ENCODE measurements around the gene YDJC.
A peak's percentile ranks its signal among the peaks of the same experiment; 100 is the strongest.
"Not testable (repeated sequence)": the region's sequence is repeated elsewhere in the genome, so short reads cannot be mapped to it uniquely, and the experiment has no call there.

Gene YDJC, protein sequence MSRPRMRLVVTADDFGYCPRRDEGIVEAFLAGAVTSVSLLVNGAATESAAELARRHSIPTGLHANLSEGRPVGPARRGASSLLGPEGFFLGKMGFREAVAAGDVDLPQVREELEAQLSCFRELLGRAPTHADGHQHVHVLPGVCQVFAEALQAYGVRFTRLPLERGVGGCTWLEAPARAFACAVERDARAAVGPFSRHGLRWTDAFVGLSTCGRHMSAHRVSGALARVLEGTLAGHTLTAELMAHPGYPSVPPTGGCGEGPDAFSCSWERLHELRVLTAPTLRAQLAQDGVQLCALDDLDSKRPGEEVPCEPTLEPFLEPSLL

DNA sequence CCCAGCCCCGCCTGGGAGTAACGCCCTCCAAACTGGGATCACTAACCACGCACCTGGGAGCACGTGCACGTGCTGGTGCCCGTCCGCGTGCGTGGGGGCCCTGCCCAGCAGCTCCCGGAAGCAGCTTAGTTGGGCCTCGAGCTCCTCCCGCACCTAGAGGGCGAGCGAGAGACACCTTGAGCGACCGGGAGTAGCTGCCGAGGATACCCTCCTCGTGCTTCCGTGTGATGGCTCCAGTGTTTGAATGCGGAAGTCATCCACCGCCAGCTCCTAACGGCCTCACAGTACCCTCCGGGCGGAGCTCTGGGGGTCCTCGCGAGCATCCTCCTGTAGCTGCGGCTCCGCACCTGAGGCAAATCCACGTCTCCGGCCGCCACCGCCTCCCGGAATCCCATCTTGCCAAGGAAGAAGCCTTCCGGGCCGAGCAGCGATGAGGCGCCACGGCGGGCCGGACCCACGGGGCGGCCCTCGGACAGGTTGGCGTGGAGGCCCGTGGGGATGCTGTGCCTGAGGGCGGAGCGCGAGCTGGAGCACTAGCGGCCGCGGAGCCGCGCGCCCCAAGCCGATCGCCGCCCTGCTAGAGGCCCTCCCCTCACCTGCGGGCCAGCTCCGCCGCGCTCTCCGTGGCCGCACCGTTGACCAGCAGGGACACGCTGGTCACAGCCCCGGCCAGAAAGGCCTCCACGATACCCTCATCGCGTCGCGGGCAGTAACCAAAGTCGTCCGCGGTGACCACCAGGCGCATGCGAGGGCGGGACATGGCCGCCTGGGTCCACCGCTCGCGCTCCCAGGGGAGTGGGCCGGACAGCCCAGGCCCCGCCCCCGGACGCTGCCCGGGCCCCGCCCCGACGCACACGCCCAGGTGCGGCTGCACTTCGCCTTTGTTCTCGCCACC is at the start of gene YDJC:
Gene YDJC, minus strand, starts transcription at position 768 of the 895 bp plus-strand sequence. Its CDS starts 8 bp downstream, at position 760.
- peak; percentile 97 for DNase-seq

DNA sequence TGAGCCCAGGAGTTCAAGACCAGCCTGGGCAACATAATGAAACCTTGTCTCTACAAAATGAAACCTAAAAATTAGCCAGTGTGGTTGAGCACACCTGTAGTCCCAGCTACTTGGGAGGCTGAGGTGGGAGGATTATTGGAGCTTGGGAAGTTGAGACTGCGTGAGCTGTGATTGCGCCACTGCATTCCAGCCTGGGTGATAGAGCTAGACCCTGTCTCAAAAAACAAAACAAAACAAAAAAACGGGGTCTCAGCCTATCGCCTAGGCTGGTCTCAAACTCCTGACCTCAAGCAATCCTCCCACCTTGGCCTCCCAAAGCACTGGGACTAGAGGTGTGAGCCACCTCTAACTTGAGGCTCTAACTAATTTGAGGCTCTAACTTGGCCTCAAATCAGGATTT is 49.6 kb upstream of the YDJC start:
- no peak for DNase-seq

DNA sequence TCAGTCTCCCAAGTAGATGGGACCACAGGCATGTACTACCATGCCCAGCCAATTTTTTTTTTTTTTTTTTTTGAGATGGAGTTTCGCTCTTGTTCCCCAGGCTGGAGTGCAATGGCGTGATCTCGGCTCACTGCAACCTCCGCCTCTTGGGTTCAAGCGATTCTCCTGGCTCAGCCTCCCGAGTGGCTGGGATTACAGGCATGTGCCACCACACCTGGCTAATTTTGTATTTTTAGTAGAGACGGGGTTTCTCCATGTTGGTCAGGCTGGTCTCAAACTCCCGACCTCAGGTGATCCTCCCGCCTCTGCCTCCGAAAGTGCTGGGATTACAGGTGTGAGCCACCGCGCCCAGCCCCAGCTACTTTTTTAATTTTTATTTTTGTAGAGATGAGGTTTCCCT is 49.0 kb upstream of the YDJC start:
- DNase-seq: not testable (repeated sequence)

DNA sequence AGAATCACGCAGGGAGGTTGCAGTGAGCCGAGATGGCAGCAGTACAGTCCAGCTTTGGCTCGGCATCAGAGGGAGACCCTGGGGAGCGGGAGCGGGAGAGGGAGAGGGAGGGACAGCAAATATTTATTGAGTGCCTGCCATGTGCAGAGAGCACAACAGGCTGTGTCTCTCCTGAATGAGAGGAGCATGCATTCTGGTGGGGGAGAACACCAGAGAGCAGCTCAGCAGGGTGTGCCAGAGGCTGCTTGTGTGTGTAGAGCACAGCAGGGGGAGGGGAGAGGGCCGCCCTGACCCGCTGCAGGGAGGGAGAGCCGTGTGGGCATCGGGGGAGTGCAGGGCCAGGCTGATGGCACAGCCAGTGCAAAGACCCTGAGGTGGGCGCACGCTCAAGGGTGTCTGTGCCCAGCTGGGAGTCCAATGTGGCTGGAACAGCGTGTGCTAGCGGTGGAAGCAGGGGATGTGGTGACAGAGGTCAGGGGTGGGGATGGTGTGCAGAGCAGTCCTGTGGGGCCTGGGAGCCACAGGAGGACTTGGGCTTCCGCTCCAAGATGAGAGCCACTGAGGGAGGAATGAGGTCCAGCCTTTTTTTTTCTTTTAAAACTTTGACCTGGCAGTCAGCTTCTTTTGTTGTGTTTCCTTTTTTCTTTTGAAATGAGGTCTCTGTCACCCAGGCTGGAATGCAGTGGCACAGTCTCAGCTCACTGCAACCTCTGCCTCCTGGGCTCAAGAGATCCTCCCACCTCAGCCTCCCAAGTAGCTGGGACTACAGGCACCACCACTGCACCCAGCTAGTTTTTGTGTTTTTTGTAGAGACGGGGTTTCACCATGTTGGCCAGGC is 48.0 kb upstream of the YDJC start:
- DNase-seq: no peak

DNA sequence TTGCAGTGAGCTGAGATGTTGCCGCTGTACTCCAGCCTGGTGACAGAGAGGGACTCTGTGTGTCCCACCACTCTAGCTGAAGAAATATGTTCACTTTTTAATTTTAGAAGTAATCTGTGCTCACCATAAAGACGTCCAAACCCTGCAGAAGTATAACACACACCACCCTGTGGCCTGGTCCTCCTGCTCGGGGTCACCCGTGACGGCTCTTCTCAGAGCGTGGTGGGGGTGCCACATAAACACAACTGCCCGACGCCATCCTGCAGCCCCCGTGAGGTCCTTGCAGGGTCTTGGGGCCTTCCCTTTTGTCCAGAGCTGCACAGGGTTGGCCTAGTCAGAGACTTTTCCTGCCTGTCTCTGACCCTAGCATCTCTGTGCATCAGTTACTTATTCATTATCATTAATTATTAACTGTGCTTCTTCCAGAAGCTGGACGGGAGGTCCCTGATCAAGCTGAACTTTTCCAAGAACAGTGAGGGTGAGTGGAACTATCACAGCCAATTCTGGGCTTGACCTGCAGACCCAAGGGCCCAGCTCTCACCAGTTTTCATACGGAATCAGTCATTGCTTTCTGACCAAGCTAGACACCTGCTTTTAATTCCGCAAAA is 44.9 kb upstream of the YDJC start:
- no peak for DNase-seq

DNA sequence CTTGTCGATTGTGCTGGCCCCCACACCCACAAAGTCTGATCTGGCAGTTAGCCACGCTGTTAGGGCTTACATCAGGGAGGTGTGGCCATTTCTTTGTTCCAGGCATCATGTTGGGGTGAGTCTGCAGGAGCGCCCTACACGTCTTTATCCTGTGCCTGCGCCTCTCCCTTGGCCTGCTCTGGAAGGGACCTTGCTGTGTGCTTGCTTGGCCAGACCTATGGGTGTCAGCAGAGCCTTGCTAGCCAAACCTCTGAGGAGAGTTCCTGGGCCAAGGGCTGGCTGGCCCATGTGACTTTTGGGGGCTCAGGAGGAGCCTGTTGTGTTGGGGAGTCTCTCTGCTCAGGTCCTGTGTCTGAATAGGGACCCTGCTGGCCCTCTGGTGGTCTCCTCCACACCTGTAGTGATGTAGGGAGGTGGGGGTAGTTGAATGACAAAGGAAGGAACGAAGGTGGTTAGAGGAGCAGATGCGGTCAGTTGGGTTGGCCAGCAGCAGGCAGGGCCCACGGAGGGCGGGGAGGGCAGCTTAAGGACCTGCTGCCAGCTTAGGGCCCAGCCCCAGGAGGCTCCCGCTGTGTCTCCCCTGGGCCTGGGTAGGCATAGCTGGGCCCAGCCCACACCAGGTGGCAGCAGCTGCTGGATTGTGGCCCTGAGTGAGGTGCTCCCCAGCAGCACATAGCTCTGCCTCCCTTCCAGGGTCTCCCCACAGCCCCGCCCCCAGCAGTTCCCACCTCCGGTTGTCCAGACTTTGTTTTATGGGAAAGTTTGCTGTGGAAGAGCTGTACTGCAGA is 43.9 kb upstream of the YDJC start:
- DNase-seq: no peak

DNA sequence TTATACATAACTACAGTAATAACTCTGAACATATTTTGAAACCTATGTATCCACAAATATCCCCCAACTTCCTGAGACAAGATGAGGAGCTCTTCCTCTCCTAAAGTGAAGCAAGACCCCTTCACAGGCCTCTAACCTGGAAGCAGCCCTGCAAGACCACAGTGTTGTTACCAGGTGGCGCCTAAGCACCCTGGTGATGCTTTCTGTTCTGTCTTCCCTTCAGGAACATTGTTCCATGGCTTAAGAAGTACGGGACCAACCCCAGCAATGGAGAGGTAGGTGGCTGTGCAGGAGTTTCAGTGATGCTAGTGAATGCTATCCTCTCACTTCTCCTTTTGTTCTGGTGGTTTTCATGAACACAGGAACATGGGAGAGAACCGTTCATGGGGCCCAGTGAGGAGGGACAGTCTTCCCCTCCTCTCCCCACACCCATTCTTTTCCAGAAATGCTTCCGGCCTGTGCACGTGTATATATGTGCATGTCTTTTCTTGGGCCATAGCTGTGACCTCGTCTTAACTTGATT is 42.3 kb upstream of the YDJC start:
- DNase-seq: no peak

DNA sequence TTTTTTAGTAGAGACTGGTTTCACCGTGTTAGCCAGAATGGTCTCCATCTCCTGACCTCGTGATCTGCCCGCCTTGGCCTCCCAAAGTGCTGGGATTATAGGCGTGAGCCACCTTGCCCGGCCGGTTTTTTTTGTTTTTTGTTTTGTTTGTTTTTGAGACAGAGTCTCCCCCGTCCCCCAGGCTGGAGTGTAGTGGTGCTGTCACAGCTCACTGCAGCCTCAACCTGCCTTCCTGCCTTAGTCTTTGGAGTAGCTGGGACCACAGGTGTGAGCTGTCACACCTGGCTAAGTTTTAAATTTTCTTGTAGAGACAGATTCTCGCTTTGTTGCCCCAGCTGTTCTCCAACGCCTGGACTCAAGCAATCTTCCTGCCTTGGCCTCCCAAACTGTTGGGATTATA is 39.2 kb upstream of the YDJC start:
- DNase-seq: no peak

DNA sequence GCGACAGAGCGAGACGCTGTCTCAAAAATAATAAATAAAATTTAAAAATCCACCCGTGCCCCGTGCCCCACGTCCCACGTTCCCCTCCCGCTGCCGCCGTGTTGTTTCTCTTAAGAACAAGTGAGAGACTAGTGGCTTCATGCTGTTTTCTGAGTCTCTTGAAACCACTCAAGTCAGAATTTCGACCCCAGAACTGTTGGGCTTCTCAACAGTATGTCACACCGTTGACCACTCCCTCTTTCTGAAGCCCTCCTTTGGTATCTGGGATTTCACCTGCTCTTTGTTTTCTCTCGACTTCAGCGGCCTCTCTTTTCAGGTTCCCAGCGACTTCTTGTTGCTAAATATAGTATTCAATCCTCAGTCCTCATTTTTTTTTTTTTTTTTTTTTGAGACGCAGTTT is 37.0 kb upstream of the YDJC start:
- DNase-seq: no peak

DNA sequence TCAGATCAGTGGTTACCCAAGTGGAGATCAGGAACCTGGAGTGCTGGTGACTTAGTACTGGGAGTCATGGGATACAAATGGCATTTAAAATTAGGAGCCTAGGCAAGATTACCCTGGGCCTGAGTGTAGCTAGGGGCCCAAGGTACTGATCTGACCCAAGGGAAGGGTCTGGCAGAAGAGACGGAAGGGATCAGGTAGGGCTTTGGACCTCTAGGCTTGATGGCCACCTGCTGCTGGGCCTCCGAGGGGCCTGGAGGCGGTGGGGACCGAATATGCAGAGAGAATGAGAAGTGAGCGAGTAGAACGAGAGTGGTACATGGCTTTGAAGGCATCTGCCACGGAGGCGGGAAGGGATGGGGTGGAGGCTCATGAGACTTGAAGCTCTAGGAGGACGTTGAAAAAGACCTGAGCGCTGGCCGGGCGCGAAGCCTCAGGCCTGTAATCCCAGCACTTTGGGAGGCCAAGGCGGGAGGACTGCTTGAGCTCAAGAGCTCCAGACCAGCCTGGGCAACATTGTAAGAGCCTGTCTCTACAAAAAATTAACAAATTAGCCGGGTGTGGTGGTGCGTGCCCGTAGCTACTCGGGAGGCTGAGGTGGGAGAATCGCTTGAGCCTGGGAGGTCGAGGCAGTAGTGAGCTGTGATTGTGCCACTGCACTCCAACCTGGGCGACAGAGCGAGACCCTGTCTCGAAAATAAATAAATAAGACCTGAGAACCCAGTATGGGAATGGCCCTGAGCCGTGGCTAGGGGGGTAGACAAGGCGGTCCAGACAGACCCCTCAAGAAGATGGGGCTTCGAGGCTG is 35.4 kb upstream of the YDJC start:
- DNase-seq: no peak

DNA sequence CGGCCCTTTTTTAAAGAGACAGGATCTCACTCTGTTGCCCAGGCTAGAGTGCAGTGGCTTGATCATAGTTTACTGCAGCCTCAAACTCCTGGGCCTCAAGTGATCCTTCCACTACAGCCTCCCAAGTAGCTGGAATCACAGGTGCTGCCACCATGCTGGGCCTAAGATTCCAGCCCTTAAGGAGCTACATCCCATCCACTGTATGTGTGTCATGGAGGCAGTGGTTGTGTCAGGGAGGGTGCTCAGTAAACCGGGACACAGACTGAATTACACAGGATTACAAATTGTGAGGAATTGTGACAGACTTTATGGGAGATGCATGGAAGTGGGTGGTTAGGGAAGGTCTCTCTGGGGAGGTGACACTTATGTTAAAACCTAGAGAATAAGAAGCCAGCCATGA is 33.9 kb upstream of the YDJC start:
- DNase-seq: no peak

DNA sequence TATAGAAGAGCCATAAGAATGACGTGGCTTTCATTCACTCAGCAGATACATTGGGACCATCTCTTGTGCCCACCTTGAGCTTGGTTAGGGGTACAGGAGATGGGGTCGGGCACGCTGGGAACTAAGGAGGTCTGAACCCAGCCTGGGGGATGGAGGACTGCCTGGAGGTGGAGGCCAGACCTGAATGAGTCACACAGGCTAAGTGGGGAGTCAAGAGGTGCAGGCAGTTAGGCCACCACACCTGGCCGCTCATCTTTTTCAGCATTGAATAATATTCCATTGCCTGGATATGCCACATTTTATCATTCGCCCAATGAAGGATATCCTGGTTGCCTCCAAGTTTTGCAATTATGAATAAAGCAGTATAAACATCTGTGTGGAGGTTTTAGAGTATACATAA is 32.2 kb upstream of the YDJC start:
- no peak for DNase-seq

DNA sequence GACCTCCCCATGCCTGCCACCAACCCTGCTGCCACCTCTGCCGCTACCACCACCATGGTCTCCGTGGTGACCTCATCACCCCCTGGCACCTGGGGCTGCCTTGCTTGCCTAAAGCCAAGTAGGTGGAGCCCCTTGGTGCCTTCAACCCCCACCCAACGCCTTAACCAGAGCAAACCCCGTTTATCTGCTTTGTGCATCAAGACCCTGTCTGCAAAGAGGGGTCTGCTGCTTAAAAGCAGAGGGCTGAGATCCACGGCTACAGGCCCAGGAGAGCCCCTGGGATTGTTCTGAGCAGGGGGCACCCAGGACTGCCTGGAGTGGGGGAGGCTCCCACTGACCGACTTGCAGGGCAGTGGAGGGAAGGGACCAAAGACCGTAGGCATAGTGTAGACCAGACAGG is 31.1 kb upstream of the YDJC start:
- DNase-seq: no peak

DNA sequence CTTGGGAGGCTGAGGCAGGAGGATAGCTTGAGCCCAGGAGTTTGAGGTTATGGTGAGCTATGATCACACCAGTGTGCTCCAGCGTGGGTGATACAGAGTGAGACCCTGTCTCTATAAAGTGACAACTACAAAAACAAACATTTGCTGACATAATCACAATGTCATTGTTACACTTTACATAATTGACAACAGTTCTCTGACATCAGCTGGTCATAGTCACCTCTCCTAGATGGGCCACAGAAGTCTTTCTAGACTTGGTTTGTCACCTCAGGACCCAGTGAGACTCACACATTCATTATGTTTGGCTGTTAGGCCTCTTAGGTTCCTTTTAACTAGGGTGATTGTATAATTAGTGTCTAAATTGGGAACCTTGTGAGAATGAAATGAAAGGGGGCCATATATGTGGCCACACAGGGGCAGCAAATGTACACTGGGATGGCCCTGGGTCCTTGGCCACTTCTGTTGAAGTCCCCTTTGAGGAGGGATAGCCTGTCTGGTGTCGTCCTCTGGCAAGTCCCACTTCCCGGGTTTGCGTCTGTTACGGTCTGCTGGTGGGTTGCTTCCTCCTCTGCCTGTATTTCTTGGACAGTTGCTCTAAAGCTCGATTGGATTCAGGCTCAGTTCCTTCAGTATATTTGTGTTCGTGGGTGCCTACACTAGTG is 30.2 kb upstream of the YDJC start:
- no peak for DNase-seq

DNA sequence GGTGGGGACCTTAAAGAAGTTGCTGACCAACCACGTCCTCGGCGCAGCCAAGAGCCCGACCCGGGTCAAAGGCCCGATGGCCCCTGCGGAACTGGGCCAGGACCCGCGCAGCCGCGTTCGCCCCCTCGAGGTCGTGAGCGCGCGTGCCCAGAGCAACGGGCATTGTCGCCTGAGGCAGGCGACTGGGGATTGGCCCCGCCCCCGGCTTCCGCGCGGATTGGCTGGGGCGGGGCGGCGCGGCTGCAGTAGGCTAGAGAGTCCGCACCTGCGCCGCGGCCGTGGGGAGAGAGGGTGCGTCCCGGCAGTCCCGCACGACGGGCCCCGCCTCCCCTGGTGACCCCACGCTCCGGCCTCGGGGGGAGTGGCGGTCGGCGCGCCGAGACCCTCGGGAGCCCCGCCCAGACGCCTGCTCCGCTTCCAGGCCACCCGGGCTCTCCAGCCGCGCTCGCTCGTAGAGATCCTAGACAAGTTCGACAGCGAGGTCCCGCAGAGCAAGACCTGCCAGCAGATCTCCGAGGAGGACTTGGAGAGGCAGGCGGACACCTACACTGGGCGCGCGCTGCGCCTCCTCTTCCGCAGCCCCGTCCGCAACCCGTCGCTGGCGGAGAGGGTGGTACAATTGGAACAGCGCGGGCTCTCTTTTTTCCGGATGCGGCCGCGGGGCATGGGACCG is 27.7 kb upstream of the YDJC start:
- DNase-seq: peak; percentile 89

DNA sequence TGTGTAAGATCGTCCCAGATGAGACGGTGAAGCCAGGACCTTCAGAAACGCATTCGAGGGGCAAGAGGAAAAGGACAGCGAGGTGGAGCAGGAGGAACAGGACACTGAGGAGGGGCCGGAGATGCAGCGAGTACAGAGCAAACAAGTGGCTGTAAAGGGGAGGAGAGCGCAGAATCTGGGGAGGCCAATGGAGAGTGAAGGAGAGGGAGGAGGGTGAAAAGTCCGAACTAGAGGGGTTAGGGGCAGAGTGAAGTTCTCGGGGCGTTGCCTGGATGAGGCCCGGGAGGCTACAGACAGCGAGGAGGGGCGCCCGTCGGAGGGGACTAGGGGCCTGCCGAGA is 27.2 kb upstream of the YDJC start:
- DNase-seq: no peak

DNA sequence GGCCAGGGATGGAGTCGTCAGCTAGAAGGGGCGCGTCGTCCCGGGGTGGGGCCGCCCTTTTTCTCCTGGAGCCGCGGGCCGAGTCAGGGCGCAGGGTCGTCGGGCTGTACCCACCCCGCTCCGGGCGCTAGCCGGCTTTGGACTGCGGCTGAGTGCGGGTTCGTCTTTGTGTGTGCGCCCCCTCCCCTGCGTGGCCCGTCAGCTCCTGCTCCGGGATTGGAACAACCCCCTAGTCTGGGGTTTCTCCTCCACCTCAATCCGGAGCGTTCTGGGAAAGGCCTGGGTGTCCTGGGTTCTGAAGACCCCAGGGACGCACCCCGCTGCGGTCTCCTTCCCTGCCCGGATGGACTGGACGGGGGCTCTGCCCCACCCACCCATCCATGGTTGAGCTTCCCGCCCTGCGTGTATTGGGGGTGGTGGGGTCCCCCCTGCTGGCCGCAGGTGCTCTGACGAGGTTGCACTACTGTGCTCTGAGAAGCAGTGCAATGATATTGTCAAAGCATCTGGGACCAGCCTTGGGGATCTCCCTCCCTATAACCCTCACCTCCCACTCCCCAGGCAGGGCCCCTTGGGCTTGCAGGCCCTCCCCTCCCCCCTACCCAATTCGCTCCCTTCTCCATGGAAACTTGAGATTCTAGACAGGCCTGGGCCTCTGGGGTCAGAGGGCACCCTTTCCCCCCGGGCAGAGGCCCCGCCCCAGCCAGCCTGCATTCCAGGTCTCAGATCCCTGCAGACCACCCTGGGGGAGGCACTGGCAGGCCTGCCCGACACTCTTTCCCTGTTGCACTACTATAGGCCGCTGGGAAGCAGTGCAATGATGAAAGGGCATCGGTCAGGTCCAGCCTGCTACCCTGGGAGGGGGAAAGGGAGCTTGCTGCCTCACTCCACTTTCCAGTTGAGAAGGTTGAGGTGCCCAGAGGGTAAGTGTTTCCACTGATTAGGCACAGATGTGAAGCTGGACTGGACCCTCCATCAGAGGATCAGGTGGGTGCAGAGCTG is 23.0 kb upstream of the YDJC start:
- no peak for DNase-seq

DNA sequence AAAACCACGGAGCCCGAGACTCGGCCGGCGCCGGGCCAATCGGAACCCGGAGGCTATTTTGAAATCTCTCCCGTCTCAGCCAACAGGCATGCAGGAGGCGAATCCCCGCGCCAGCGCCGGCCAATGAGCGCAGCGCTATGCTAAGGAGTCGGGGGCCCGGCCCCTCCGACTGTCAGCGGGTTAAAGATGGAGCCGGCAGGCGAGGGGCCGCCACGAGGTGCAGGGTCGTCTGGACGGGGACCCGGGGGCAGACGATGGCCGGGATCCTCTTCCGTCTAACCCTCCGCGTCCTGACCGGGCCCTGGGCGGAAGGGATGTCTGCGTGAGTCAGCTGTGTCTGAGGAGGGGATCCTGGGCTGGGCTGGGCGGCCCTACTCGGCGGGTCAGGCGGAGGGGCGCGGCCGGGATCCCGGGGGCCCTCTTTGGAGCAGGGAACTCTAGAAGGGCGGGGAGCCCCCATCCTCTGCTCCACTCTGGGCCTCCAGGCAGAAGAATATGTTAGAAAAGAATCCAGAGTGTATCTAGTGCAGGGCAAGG is 22.3 kb upstream of the YDJC start:
- peak; percentile 96 for DNase-seq

All from activated CD4-positive, alpha-beta T cell treated with anti-CD3 and anti-CD28 coated beads, Interleukin-10, Interleukin-2, amounts not matched to agents 100 ng/mL and 50 ng/mL, durations not matched to agents 16 hours and 8 hours (primary cell).